GM12864 (cell line): ENCODE measurements around the gene SMIM32.

ENCODE experiments used
- DNase-seq: peaks from one replicate; pipeline ENCODE4 v3.0.0-alpha.2; 2011; ENCODE audit warnings: low read depth
- H3K4me3 ChIP-seq: 2 replicates; pipeline ENCODE4 v1.5.1; 2011; ENCODE audit warnings: mild to moderate bottlenecking, low read depth, low read length, control low read depth
- TF ChIP-seq, protein P1 (sequence below): IDR thresholded peaks from 2 replicates; pipeline ENCODE4 v1.5.1; 2011; ENCODE audit warnings: low read depth, mild to moderate bottlenecking, moderate library complexity, low read length, control low read depth, inconsistent platforms; ENCODE audit errors: missing control alignments

SMIM32 gene

DNA sequence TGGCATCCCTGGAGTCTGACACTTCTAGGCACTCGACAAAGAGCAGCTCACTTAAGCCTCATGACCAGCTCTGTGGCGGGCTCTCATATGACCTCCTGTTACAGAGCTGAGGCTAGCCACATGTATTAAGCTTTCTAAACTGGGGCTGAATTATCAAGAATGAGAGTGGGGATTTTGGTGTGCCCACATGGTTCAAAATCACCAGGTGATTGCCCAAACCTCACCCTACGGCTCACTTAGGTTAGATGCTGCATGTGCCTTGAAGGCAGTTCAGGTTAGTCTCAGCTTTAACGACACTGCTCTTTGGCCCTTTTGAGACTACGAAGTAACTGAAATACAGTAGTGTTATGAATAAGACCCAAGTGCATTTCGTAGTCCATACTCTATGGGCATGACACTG lies 39.4 kb upstream of the SMIM32 start:
- TF ChIP-seq, protein P1, sequence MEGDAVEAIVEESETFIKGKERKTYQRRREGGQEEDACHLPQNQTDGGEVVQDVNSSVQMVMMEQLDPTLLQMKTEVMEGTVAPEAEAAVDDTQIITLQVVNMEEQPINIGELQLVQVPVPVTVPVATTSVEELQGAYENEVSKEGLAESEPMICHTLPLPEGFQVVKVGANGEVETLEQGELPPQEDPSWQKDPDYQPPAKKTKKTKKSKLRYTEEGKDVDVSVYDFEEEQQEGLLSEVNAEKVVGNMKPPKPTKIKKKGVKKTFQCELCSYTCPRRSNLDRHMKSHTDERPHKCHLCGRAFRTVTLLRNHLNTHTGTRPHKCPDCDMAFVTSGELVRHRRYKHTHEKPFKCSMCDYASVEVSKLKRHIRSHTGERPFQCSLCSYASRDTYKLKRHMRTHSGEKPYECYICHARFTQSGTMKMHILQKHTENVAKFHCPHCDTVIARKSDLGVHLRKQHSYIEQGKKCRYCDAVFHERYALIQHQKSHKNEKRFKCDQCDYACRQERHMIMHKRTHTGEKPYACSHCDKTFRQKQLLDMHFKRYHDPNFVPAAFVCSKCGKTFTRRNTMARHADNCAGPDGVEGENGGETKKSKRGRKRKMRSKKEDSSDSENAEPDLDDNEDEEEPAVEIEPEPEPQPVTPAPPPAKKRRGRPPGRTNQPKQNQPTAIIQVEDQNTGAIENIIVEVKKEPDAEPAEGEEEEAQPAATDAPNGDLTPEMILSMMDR = no peak
- H3K4me3 ChIP-seq = no peak overlapping the region
- peak; percentile 12 for DNase-seq

DNA sequence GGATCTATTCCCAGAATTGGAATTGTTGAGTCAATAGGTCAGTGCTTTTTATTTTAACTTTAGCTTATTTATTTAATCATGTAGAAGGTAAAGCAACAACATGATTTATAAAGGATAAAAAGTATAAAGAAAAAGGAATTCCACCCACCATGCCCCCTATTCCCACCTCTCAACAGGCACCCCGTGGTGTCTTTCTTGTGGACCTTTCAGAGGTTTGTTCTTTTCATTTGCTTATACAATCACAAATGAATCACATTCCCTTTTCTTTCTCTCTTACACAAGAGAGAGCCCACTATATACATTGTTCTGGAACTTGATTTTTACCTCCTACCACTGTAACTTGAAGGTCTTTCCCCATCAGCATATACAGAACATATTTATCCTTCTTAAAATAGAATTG lies 37.2 kb upstream of the SMIM32 start:
- H3K4me3 ChIP-seq = no peak overlapping the region
- TF ChIP-seq, protein P1 = no peak
- DNase-seq = no peak

DNA sequence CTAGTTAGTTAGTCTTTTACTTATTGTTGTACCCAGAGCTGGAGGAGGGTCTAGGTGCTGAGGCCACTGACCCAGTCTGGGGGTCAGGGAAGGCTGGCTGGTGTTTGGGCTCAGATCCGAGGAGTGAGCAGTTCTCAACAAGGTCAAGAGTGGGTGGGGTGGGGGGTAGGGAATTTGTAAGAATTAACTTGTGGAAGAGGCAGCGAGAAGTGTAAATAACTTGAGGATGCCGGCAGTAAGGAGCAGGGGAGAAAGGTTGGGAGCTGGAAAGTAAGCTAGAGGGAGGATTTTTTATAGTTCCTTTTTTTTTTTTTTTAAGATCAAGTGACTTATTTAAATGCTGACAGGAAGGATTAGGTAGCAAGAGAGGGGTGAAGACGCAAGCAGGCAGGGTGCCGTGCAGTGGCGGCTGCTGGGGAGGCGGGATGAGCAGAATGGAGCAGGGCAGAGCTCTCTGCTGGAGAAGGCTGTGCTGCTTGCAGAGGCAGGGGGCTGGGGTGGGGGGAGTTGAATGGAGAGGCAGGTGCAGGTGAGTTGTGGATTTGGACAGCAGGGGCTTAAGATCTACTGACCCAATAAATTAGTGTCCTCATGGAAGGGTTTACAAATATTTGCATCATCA lies 35.3 kb upstream of the SMIM32 start:
- H3K4me3 ChIP-seq = no peak overlapping the region
- DNase-seq = no peak
- TF ChIP-seq, protein P1 = no peak

DNA sequence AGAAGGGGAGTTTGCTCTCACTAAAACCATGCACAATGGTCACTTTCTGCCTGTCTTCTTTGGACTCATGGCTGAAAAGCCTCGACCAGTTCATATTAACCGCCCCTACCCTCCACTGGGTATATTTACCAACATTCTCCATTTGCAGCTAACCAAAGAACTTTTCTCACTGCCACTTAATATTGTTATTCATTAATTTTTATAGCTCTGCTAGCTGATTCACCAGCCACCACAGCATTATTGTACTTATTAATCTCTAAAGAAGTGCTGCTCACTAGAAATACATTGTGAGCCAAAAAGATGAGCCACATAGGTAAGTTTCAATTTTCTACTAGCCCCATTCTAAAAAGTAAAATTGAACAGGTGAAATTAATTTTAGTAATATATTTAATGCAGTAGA lies 33.4 kb upstream of the SMIM32 start:
- DNase-seq = no peak
- no peak overlapping the region for H3K4me3 ChIP-seq
- TF ChIP-seq, protein P1 = no peak

DNA sequence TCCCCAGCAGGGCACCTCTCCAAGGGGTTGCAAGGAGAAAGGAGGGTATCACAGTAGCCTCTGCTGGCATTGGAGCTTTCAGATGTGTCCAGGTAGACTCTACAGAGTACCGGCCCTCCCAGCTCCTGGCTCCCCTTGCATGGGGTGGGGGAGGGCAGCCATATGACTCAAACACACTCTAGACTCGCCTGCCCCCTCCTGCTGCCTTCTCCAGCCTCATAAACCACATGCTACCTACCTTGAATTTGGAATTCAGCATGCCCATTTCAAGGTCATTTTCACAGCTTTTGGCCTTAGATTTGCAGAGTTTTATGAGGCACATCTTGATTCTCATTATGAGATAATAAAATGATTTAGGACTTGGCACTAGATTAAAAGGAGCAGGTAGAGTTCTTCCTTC lies 32.8 kb upstream of the SMIM32 start:
- TF ChIP-seq, protein P1 = no peak
- DNase-seq = no peak
- H3K4me3 ChIP-seq = no peak overlapping the region

DNA sequence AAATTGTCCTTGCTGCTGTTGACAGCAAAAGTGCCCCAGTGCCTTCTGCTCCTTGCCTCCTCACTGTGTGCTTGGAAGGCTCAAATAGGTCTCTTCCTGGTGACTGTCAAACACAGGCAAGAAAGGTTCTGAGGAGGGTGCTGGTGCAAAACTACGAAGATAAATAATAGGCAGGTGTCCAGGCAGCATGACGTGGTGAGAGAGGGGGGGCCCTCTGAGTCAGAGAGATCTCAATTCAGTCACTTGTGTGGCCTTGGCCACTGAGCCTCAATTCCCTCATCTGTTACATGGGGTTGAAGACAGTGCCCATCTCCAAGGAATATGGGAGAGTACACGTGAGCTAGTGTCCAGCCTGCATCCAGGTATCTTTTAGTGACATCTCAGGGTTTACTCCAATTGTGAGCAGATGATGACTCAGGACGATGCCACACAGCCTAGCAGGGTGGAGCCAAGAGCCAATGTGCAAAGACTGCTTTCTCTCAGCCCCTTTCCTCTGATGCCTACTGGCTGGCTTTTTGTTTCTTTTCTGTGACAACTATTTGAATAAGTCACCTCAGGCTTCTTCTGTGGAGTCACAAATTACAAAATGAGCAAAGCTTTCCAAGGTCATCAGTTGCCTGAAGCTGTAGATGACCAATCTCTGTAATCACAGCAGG lies 29.7 kb upstream of the SMIM32 start:
- TF ChIP-seq, protein P1 = no peak
- H3K4me3 ChIP-seq = no peak overlapping the region
- no peak for DNase-seq

DNA sequence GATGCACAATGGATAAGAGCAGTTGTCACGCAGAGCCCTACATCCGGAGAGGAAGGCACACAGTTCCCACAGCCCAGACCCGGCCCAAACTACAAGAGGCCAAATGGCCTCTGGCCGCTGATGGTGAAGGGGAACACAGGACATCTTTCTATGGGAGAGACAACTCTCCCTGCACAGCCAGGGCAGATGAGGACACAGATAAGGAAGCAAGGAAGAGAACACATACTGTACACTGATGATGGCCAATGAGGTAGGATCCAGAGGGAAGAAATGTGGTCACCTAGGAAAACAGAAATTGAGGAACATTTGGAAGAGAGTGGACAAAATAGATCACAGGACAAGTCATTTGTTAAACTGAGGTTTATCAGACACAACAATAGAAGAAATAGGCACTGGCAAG lies 28.4 kb upstream of the SMIM32 start:
- TF ChIP-seq, protein P1 = no peak
- no peak overlapping the region for H3K4me3 ChIP-seq
- DNase-seq = no peak
